ENCODE measurements around the gene GSTM5.

GSTM5 gene

DNA sequence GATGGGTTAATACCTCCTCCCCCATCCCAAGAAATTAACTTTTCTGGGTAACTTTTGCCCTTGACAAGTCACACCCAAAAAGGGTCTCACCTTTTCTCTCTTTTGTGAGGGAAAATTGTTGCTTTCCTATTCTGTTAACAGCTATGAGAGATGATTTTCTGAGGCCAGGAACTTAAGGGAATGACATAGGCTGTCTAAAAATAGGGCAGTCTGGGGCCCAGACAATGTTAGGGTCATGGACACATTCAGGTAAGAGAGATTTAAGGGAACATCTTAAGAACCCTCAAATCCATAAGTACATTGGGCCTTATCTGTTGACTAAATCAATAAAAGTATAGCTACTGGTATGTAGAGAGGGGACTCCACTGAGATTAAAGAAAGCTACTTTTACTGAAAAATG is 37.2 kb downstream of the GSTM5 start:
- TF ChIP-seq, protein P1, sequence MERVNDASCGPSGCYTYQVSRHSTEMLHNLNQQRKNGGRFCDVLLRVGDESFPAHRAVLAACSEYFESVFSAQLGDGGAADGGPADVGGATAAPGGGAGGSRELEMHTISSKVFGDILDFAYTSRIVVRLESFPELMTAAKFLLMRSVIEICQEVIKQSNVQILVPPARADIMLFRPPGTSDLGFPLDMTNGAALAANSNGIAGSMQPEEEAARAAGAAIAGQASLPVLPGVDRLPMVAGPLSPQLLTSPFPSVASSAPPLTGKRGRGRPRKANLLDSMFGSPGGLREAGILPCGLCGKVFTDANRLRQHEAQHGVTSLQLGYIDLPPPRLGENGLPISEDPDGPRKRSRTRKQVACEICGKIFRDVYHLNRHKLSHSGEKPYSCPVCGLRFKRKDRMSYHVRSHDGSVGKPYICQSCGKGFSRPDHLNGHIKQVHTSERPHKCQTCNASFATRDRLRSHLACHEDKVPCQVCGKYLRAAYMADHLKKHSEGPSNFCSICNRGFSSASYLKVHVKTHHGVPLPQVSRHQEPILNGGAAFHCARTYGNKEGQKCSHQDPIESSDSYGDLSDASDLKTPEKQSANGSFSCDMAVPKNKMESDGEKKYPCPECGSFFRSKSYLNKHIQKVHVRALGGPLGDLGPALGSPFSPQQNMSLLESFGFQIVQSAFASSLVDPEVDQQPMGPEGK (CRISPR knock-in tag; IDR thresholded peaks at IDR 0.05; ENCODE audit: borderline replicate concordance): no peak
- TF ChIP-seq TCF4 (CRISPR knock-in tag; IDR thresholded peaks at IDR 0.05; ENCODE audit: borderline replicate concordance): no peak
- TF ChIP-seq ZNF565 (CRISPR knock-in tag; conservative IDR thresholded peaks at IDR 0.05; ENCODE audit: low read depth): no peak
- TF ChIP-seq, protein P2, sequence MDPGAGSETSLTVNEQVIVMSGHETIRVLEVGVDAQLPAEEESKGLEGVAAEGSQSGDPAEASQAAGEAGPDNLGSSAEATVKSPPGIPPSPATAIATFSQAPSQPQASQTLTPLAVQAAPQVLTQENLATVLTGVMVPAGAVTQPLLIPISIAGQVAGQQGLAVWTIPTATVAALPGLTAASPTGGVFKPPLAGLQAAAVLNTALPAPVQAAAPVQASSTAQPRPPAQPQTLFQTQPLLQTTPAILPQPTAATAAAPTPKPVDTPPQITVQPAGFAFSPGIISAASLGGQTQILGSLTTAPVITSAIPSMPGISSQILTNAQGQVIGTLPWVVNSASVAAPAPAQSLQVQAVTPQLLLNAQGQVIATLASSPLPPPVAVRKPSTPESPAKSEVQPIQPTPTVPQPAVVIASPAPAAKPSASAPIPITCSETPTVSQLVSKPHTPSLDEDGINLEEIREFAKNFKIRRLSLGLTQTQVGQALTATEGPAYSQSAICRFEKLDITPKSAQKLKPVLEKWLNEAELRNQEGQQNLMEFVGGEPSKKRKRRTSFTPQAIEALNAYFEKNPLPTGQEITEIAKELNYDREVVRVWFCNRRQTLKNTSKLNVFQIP (CRISPR knock-in tag; IDR thresholded peaks at IDR 0.05; ENCODE audit: borderline replicate concordance, low read depth): no peak
- TF ChIP-seq ESRRG (CRISPR knock-in tag; IDR thresholded peaks at IDR 0.05): no peak
- no peak for ATAC-seq

DNA sequence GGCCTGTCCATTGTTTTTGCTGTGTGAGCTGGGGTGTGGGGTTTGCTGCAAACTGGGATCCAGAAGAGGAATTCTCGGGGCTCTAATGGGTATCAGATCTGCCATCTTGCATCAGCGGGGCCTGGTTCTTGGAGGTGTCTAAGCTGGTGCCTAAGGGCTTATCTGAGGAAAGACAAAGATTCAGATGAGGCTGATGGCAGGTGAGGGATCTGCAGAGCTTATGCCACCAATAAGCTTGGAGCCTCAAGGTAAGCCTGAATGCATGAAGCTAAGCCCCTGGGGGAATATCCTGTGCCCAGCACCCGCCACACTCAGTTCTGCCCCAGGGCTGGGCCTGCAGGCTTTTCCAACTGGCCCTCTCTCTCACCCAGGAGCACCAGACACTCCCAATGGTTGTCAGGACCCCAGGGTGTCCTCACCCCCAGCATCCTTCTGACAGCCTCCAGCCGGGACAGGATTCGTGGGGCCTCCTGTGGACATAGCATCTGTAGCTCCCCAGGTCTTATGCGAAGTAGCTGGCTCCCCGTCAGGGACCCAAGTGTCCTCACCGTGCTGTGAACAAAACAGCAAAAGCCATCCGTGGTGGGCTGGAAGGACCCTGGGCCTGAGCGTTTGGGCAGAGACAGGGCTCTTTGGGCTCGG is 38.3 kb downstream of the GSTM5 start:
- no peak for ATAC-seq

More for the DNA sequence above, 38.3 kb downstream of the GSTM5 start:
- TF ChIP-seq ISL1 (CRISPR knock-in tag; IDR thresholded peaks at IDR 0.05) (no peak), OSR1 (CRISPR knock-in tag; IDR thresholded peaks at IDR 0.05) (no peak), PPARA (CRISPR knock-in tag; IDR thresholded peaks at IDR 0.05; ENCODE audit: borderline replicate concordance) (no peak), GLIS3 (CRISPR knock-in tag; IDR thresholded peaks at IDR 0.05) (no peak), CSDC2 (CRISPR knock-in tag; IDR thresholded peaks at IDR 0.05) (no peak), TOX (CRISPR knock-in tag; IDR thresholded peaks at IDR 0.05; ENCODE audit: borderline replicate concordance) (no peak), ARNTL (CRISPR knock-in tag; IDR thresholded peaks at IDR 0.05; ENCODE audit: borderline replicate concordance, low read depth) (no peak), ZNF8 (CRISPR knock-in tag; IDR thresholded peaks at IDR 0.05) (no peak), ZNF565 (CRISPR knock-in tag; conservative IDR thresholded peaks at IDR 0.05; ENCODE audit: low read depth) (no peak), ZFP3 (CRISPR knock-in tag; IDR thresholded peaks at IDR 0.05) (no peak), SNAI2 (CRISPR knock-in tag; IDR thresholded peaks at IDR 0.05) (no peak), TCF4 (CRISPR knock-in tag; IDR thresholded peaks at IDR 0.05; ENCODE audit: borderline replicate concordance) (no peak), RARB (CRISPR knock-in tag; IDR thresholded peaks at IDR 0.05) (no peak), CSRNP3 (CRISPR knock-in tag; IDR thresholded peaks at IDR 0.05) (no peak)
- TF ChIP-seq, protein P3, sequence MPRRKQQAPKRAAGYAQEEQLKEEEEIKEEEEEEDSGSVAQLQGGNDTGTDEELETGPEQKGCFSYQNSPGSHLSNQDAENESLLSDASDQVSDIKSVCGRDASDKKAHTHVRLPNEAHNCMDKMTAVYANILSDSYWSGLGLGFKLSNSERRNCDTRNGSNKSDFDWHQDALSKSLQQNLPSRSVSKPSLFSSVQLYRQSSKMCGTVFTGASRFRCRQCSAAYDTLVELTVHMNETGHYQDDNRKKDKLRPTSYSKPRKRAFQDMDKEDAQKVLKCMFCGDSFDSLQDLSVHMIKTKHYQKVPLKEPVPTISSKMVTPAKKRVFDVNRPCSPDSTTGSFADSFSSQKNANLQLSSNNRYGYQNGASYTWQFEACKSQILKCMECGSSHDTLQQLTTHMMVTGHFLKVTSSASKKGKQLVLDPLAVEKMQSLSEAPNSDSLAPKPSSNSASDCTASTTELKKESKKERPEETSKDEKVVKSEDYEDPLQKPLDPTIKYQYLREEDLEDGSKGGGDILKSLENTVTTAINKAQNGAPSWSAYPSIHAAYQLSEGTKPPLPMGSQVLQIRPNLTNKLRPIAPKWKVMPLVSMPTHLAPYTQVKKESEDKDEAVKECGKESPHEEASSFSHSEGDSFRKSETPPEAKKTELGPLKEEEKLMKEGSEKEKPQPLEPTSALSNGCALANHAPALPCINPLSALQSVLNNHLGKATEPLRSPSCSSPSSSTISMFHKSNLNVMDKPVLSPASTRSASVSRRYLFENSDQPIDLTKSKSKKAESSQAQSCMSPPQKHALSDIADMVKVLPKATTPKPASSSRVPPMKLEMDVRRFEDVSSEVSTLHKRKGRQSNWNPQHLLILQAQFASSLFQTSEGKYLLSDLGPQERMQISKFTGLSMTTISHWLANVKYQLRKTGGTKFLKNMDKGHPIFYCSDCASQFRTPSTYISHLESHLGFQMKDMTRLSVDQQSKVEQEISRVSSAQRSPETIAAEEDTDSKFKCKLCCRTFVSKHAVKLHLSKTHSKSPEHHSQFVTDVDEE (CRISPR knock-in tag; IDR thresholded peaks at IDR 0.05): no peak
- TF ChIP-seq, protein P2 (CRISPR knock-in tag; IDR thresholded peaks at IDR 0.05; ENCODE audit: borderline replicate concordance, low read depth): no peak
- TF ChIP-seq, protein P1 (CRISPR knock-in tag; IDR thresholded peaks at IDR 0.05; ENCODE audit: borderline replicate concordance): no peak
- TF ChIP-seq, protein P4, sequence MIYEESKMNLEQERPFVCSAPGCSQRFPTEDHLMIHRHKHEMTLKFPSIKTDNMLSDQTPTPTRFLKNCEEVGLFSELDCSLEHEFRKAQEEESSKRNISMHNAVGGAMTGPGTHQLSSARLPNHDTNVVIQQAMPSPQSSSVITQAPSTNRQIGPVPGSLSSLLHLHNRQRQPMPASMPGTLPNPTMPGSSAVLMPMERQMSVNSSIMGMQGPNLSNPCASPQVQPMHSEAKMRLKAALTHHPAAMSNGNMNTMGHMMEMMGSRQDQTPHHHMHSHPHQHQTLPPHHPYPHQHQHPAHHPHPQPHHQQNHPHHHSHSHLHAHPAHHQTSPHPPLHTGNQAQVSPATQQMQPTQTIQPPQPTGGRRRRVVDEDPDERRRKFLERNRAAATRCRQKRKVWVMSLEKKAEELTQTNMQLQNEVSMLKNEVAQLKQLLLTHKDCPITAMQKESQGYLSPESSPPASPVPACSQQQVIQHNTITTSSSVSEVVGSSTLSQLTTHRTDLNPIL (CRISPR knock-in tag; IDR thresholded peaks at IDR 0.05; ENCODE audit: low read depth): no peak
